Liver (tissue), 9 donors: ENCODE measurements around the gene GALNT17. TPM values are rescaled to one million over a fixed set of nuclear protein-coding genes. Genes with fewer than 3 reads are reported as not detected.

ENCODE experiments used
- DNase-seq: peaks from one replicate; pipeline ENCODE4 v3.0.0-alpha.2; 2017; ENCODE audit warnings: low spot score
- H3K27ac ChIP-seq, 2 donors: one replicate each; pipeline ENCODE4 v1.7.0; 2013; ENCODE audit warnings: inconsistent platforms in 2 of 2, low read length in 2 of 2, control low read depth in 1 of 2, low read depth in 1 of 2, mild to moderate bottlenecking in 1 of 2
- H3K27me3 ChIP-seq, 4 donors: one replicate each; pipeline versions ENCODE4 v1.6.1 to v1.7.0; 2013; ENCODE audit warnings: low read length in 3 of 4, inconsistent platforms in 1 of 4, mild to moderate bottlenecking in 1 of 4, moderate library complexity in 1 of 4; ENCODE audit not compliant: control insufficient read depth in 4 of 4, insufficient read depth in 4 of 4
- H3K36me3 ChIP-seq, 4 donors: one replicate each; pipeline versions ENCODE4 v1.6.1 to v1.7.0; 2013; ENCODE audit warnings: low read length in 3 of 4, mild to moderate bottlenecking in 3 of 4, low read depth in 1 of 4, moderate library complexity in 1 of 4; ENCODE audit not compliant: control insufficient read depth in 4 of 4, insufficient read depth in 3 of 4
- H3K4me1 ChIP-seq, 4 donors: one replicate each; pipeline versions ENCODE4 v1.6.1 to v1.7.0; 2013; ENCODE audit warnings: low read length in 3 of 4, mild to moderate bottlenecking in 3 of 4, moderate library complexity in 1 of 4; ENCODE audit not compliant: control insufficient read depth in 4 of 4, insufficient read depth in 4 of 4
- H3K4me3 ChIP-seq, 3 donors: one replicate each; pipeline versions ENCODE4 v1.6.1 to v1.7.0; 2013; ENCODE audit warnings: low read length in 3 of 3, control low read depth in 1 of 3, low read depth in 1 of 3, mild to moderate bottlenecking in 1 of 3
- H3K9ac ChIP-seq, 2 donors: one replicate each; pipeline ENCODE4 v1.7.0; 2013; ENCODE audit warnings: low read length in 2 of 2, mild to moderate bottlenecking in 2 of 2, moderate library complexity in 2 of 2, control low read depth in 1 of 2, low read depth in 1 of 2
- H3K9me3 ChIP-seq, 4 donors: one replicate each; pipeline versions ENCODE4 v1.6.1 to v1.7.0; 2013; ENCODE audit warnings: low read length in 3 of 4; ENCODE audit not compliant: control insufficient read depth in 4 of 4
- EGR1 ChIP-seq, 2 donors: IDR thresholded peaks; 2 replicates each; pipeline ENCODE4 v1.6.1; 2016 to 2018; ENCODE audit warnings: antibody characterized with exemption in 2 of 2, low read depth in 2 of 2
- FOXA1 ChIP-seq: IDR thresholded peaks from 2 replicates; pipeline ENCODE4 v1.6.1; 2016; ENCODE audit warnings: antibody characterized with exemption
- FOXA2 ChIP-seq: IDR thresholded peaks from 2 replicates; pipeline ENCODE4 v1.6.1; 2016; ENCODE audit warnings: antibody characterized with exemption
- GABPA ChIP-seq, 2 donors: IDR thresholded peaks in 1 of 2; conservative IDR thresholded peaks in 1 of 2; 2 replicates each; pipeline ENCODE4 v1.6.1; 2016; ENCODE audit warnings: antibody characterized with exemption in 2 of 2, mild to moderate bottlenecking in 1 of 2, moderate library complexity in 1 of 2
- HNF4A ChIP-seq, 2 donors: conservative IDR thresholded peaks; 2 replicates each; pipeline ENCODE4 v1.6.1; 2016; ENCODE audit warnings: antibody characterized with exemption in 2 of 2, mild to moderate bottlenecking in 2 of 2
- HNF4G ChIP-seq: IDR thresholded peaks from 2 replicates; pipeline ENCODE4 v1.6.1; 2016; ENCODE audit warnings: antibody characterized with exemption
- JUND ChIP-seq, 2 donors: IDR thresholded peaks; 2 replicates each; pipeline ENCODE4 v1.6.1; 2016; ENCODE audit warnings: antibody characterized with exemption in 2 of 2
- NR2F2 ChIP-seq: IDR thresholded peaks from 2 replicates; pipeline ENCODE4 v1.6.1; 2016; ENCODE audit warnings: antibody characterized with exemption
- RAD21 ChIP-seq, 2 donors: IDR thresholded peaks; 2 replicates each; pipeline ENCODE4 v1.6.1; 2016; ENCODE audit warnings: antibody characterized with exemption in 2 of 2, mild to moderate bottlenecking in 2 of 2
- RXRA ChIP-seq, 2 donors: IDR thresholded peaks; 2 replicates each; pipeline ENCODE4 v1.6.1; 2017 to 2018; ENCODE audit warnings: antibody characterized with exemption in 2 of 2, mild to moderate bottlenecking in 1 of 2
- SP1 ChIP-seq: IDR thresholded peaks from 2 replicates; pipeline ENCODE4 v1.6.1; 2018; ENCODE audit warnings: antibody characterized with exemption, mild to moderate bottlenecking
- TAF1 ChIP-seq: conservative IDR thresholded peaks from 2 replicates; pipeline ENCODE4 v1.6.1; 2016; ENCODE audit warnings: antibody characterized with exemption, mild to moderate bottlenecking
- YY1 ChIP-seq: IDR thresholded peaks from 2 replicates; pipeline ENCODE4 v1.6.1; 2016; ENCODE audit warnings: antibody characterized with exemption, mild to moderate bottlenecking
- WGBS: extraction: QIAGEN DNeasy Blood & Tissue Kit; methylation state at CpG from one replicate; pipeline ENCODE4 v1.1.7; 2013; 5-methylcytosine and 5-hydroxymethylcytosine counted together
- polyA plus RNA-seq, 2 donors: library from polyadenylated mRNA; stranded (reverse) in 1 of 2; unstranded in 1 of 2; fragments of 200-250 nt in 1 of 2; fragments of >200 nt in 1 of 2; fragmentation: Nextera tagmentation in 1 of 2; extraction: Ambion mirVana in 1 of 2; gene quantifications; one replicate each; pipeline versions ENCODE4 v1.2.1 to v1.2.3, GENCODE V29; 2013 to 2015
- total RNA-seq, 2 donors: library from RNA; depleted of rRNA; stranded (reverse); fragments of >200 nt; gene quantifications; one replicate each; pipeline ENCODE4 v1.2.3, GENCODE V29; 2014
- TF ChIP-seq, protein P1 (sequence below): fragments of 150-350 bp; IDR thresholded peaks from 2 replicates; pipeline ENCODE4 v1.5.1; 2017; ENCODE audit warnings: improper control_type of control experiment, low read depth, low read length; ENCODE audit not compliant: missing input control
- TF ChIP-seq, protein P2 (sequence below): IDR thresholded peaks from 2 replicates; pipeline ENCODE4 v1.6.1; 2016; ENCODE audit warnings: antibody characterized with exemption, mild to moderate bottlenecking
- TF ChIP-seq, protein P3 (sequence below): IDR thresholded peaks from 2 replicates; pipeline ENCODE4 v1.6.1; 2016; ENCODE audit warnings: antibody characterized with exemption
- TF ChIP-seq, protein P4 (sequence below): IDR thresholded peaks from 2 replicates; pipeline ENCODE4 v1.6.1; 2016; ENCODE audit warnings: antibody characterized with exemption
- TF ChIP-seq, protein P5 (sequence below): IDR thresholded peaks from 2 replicates; pipeline ENCODE4 v1.6.1; 2016; ENCODE audit warnings: antibody characterized with exemption
- donor health status: healthy.
- donor health status: healthy.
- donor health status: healthy.
- donor health status: healthy.
- donor health status: healthy.

GALNT17 gene
- total and polyA plus RNA-seq, 4 donors = 0.10 to 0.42 (median 0.37) TPM; not detected in 1

DNA sequence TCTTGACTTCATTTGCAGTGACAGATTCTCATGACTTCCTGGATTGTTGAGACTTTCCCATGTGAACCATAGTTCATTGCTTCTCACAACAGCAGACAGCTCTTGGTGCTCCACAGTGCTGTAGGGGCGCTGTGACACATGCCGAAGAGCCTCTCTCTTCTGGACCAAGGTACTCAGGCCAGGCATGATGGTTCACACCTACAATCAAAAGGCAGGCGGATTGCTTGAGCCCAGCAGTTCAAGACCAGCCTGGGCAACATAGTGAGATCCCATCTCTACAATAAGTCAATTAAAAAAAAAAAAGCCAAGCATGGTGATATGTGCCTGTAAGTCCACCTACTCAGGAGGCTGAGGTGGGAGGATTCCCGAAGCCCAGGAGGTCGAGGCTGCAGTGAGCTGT lies 354.5 kb downstream of the GALNT17 start:
- no peaks in the 10 kb centered on the region for H3K27me3 ChIP-seq
- WGBS = 70% methylated on average over 5 of the region's 5 CpGs
- H3K36me3 ChIP-seq = no peaks in the 10 kb centered on the region
- TF ChIP-seq YY1 (no peak), SP1 (no peak), FOXA2 (no peak), NR2F2 (no peak), EGR1 (IDR thresholded peaks at IDR 0.05; ENCODE audit: low read depth in 2 of 2) (no peak), FOXA1 (no peak), TAF1 (no peak), RAD21 (IDR thresholded peaks at IDR 0.05) (no peak), HNF4G (no peak), HNF4A (conservative IDR thresholded peaks at IDR 0.05) (no peak)
- TF ChIP-seq, protein P1, sequence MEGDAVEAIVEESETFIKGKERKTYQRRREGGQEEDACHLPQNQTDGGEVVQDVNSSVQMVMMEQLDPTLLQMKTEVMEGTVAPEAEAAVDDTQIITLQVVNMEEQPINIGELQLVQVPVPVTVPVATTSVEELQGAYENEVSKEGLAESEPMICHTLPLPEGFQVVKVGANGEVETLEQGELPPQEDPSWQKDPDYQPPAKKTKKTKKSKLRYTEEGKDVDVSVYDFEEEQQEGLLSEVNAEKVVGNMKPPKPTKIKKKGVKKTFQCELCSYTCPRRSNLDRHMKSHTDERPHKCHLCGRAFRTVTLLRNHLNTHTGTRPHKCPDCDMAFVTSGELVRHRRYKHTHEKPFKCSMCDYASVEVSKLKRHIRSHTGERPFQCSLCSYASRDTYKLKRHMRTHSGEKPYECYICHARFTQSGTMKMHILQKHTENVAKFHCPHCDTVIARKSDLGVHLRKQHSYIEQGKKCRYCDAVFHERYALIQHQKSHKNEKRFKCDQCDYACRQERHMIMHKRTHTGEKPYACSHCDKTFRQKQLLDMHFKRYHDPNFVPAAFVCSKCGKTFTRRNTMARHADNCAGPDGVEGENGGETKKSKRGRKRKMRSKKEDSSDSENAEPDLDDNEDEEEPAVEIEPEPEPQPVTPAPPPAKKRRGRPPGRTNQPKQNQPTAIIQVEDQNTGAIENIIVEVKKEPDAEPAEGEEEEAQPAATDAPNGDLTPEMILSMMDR = no peak
- TF ChIP-seq, protein P2, sequence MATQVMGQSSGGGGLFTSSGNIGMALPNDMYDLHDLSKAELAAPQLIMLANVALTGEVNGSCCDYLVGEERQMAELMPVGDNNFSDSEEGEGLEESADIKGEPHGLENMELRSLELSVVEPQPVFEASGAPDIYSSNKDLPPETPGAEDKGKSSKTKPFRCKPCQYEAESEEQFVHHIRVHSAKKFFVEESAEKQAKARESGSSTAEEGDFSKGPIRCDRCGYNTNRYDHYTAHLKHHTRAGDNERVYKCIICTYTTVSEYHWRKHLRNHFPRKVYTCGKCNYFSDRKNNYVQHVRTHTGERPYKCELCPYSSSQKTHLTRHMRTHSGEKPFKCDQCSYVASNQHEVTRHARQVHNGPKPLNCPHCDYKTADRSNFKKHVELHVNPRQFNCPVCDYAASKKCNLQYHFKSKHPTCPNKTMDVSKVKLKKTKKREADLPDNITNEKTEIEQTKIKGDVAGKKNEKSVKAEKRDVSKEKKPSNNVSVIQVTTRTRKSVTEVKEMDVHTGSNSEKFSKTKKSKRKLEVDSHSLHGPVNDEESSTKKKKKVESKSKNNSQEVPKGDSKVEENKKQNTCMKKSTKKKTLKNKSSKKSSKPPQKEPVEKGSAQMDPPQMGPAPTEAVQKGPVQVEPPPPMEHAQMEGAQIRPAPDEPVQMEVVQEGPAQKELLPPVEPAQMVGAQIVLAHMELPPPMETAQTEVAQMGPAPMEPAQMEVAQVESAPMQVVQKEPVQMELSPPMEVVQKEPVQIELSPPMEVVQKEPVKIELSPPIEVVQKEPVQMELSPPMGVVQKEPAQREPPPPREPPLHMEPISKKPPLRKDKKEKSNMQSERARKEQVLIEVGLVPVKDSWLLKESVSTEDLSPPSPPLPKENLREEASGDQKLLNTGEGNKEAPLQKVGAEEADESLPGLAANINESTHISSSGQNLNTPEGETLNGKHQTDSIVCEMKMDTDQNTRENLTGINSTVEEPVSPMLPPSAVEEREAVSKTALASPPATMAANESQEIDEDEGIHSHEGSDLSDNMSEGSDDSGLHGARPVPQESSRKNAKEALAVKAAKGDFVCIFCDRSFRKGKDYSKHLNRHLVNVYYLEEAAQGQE = no peak
- TF ChIP-seq, protein P3, sequence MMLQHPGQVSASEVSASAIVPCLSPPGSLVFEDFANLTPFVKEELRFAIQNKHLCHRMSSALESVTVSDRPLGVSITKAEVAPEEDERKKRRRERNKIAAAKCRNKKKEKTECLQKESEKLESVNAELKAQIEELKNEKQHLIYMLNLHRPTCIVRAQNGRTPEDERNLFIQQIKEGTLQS = no peak
- TF ChIP-seq, protein P4, sequence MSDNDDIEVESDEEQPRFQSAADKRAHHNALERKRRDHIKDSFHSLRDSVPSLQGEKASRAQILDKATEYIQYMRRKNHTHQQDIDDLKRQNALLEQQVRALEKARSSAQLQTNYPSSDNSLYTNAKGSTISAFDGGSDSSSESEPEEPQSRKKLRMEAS = no peak
- no peaks in the 10 kb centered on the region for H3K9me3 ChIP-seq
- DNase-seq = no peak
- H3K4me3 ChIP-seq = no peak overlapping the region
- no peak overlapping the region for H3K27ac ChIP-seq
- no peak overlapping the region for H3K9ac ChIP-seq
- H3K4me1 ChIP-seq = no peaks in the 10 kb centered on the region

GRCh38 chr7:71486856-71487628 lies 355.1 kb downstream of the GALNT17 start:
- H3K4me1 ChIP-seq = no peaks in the 10 kb centered on the region
- no peak overlapping the region for H3K27ac ChIP-seq

More at GRCh38 chr7:71486856-71487628, 355.1 kb downstream of the GALNT17 start:
- 74% methylated on average over 6 of the region's 6 CpGs for WGBS
- no peak for DNase-seq
- Histone ChIP-seq H3K9me3 (no peaks in the 10 kb centered on the region), H3K27me3 (no peaks in the 10 kb centered on the region), H3K9ac (no peak overlapping the region), H3K4me3 (no peak overlapping the region), H3K36me3 (no peaks in the 10 kb centered on the region)
- TF ChIP-seq FOXA2 (no peak), GABPA (IDR thresholded peaks at IDR 0.05 in 1 of 2, conservative IDR thresholded peaks at IDR 0.05 in 1 of 2) (no peak), YY1 (no peak), RXRA (IDR thresholded peaks at IDR 0.05) (no peak), HNF4G (no peak), NR2F2 (no peak), RAD21 (IDR thresholded peaks at IDR 0.05) (no peak), SP1 (no peak), EGR1 (IDR thresholded peaks at IDR 0.05; ENCODE audit: low read depth in 2 of 2) (no peak), JUND (IDR thresholded peaks at IDR 0.05) (no peak)
- TF ChIP-seq, protein P1 = no peak
- TF ChIP-seq, protein P3 = no peak
- TF ChIP-seq, protein P5, sequence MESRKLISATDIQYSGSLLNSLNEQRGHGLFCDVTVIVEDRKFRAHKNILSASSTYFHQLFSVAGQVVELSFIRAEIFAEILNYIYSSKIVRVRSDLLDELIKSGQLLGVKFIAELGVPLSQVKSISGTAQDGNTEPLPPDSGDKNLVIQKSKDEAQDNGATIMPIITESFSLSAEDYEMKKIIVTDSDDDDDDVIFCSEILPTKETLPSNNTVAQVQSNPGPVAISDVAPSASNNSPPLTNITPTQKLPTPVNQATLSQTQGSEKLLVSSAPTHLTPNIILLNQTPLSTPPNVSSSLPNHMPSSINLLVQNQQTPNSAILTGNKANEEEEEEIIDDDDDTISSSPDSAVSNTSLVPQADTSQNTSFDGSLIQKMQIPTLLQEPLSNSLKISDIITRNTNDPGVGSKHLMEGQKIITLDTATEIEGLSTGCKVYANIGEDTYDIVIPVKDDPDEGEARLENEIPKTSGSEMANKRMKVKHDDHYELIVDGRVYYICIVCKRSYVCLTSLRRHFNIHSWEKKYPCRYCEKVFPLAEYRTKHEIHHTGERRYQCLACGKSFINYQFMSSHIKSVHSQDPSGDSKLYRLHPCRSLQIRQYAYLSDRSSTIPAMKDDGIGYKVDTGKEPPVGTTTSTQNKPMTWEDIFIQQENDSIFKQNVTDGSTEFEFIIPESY = no peak
